Panc1 (cell line): ENCODE data around the gene SHISAL1. TPM values are rescaled to one million over a fixed set of nuclear protein-coding genes. Genes with fewer than 3 reads are reported as not detected.

ENCODE experiments used
- ATAC-seq: fragments of 200-7000 bp; cut with Tn5 transposase; 2 replicates; pipeline ENCODE4 v1.9.1; 2020; ENCODE audit warnings: mild to moderate bottlenecking, moderate library complexity
- BruUV-seq: library from RNA; stranded (reverse); fragments of 400-500 nt; replicated peaks from 2 replicates; lab custom pipeline; 2021; lab: Mats Ljungman, UMichigan
- CTCF ChIA-PET: fragments of 300-600 bp; sonication (Branson Sonifier 250); formaldehyde crosslinking; loops from one replicate; lab custom pipeline; 2022; ENCODE audit warnings: antibody characterized with exemption; lab: Charles Lee
- POLR2A ChIA-PET: fragments of 300-600 bp; sonication (Branson Sonifier 250); formaldehyde crosslinking; loops from one replicate; lab custom pipeline; 2022; ENCODE audit warnings: antibody characterized with exemption; lab: Charles Lee
- DNase-seq: peaks from one replicate; pipeline ENCODE4 v3.0.0-alpha.2; 2010; ENCODE audit warnings: low read depth, low spot score
- H3K27ac ChIP-seq: 2 replicates; pipeline ENCODE4 v1.5.1; 2011; ENCODE audit warnings: mild to moderate bottlenecking, low read length, inconsistent platforms
- H3K27me3 ChIP-seq: fragments of 200-500 bp; sonication (Bioruptor generic); 2 replicates; pipeline ENCODE4 v1.6.0; 2014; ENCODE audit warnings: low read length, inconsistent platforms; ENCODE audit not compliant: control insufficient read depth, insufficient read depth
- H3K36me3 ChIP-seq: fragments of 200-500 bp; sonication (Bioruptor generic); 2 replicates; pipeline ENCODE4 v1.5.1; 2014; ENCODE audit warnings: inconsistent platforms, mild to moderate bottlenecking, low read length, moderate library complexity; ENCODE audit not compliant: control insufficient read depth, insufficient read depth
- H3K4me1 ChIP-seq: 2 replicates; pipeline ENCODE4 v1.5.1; 2011; ENCODE audit warnings: inconsistent platforms, mild to moderate bottlenecking, low read length, moderate library complexity; ENCODE audit not compliant: control insufficient read depth, insufficient read depth
- H3K4me3 ChIP-seq, 2 experiments: 2 replicates each; pipeline ENCODE4 v1.5.1; 2011 to 2012; ENCODE audit warnings: low read depth in 2 of 2, low read length in 2 of 2, mild to moderate bottlenecking in 2 of 2, inconsistent platforms in 1 of 2, moderate library complexity in 1 of 2
- H3K9me3 ChIP-seq: fragments of 200-500 bp; sonication (Bioruptor generic); 2 replicates; pipeline ENCODE4 v1.5.1; 2014; ENCODE audit warnings: low read depth, mild to moderate bottlenecking, inconsistent platforms, low read length, moderate library complexity; ENCODE audit not compliant: control insufficient read depth, insufficient read depth
- CTCF ChIP-seq: fragments of 450-650 bp; IDR thresholded peaks from 2 replicates; pipeline ENCODE4 v1.5.1; 2017; ENCODE audit warnings: mild to moderate bottlenecking
- POLR2AphosphoS5 ChIP-seq: IDR thresholded peaks from 2 replicates; pipeline ENCODE4 v1.6.1; 2012; ENCODE audit warnings: mild to moderate bottlenecking, low read depth, low read length, moderate library complexity
- REST ChIP-seq, 2 experiments: IDR thresholded peaks; 2 replicates each; pipeline ENCODE4 v1.6.1; 2011 to 2012; ENCODE audit warnings: low read depth in 2 of 2, control low read depth in 1 of 2, low read length in 1 of 2, mild to moderate bottlenecking in 1 of 2, moderate library complexity in 1 of 2; ENCODE audit not compliant: insufficient read depth in 1 of 2
- SIN3A ChIP-seq: IDR thresholded peaks from 2 replicates; pipeline ENCODE4 v1.6.1; 2012; ENCODE audit warnings: low read depth, mild to moderate bottlenecking, low read length, moderate library complexity, borderline replicate concordance; ENCODE audit not compliant: insufficient read depth
- TCF7L2 ChIP-seq: IDR thresholded peaks from 2 replicates; pipeline ENCODE4 v1.6.1; 2011; ENCODE audit warnings: mild to moderate bottlenecking, low read depth, low read length, inconsistent platforms
- in situ Hi-C: cut with HindIII; loops from 2 replicates; pipeline ENCODE4 v1.10.0; 2016; ENCODE audit warnings: low sequenced_read_pairs, low pct_unique_long_range_greater_than_20kb
- intact Hi-C: fragments of 100-400 bp; cut with micrococcal nuclease; formaldehyde crosslinking; loops from one replicate; pipeline ENCODE4 v1.10.0; 2022; ENCODE audit not compliant: unreplicated experiment
- total RNA-seq: library from RNA; stranded (reverse); gene quantifications from one replicate; pipeline ENCODE4 v1.2.1, GENCODE V29; 2021; ENCODE audit not compliant: unreplicated experiment

SHISAL1 gene
- total RNA-seq, 1 experiment from 2014 or later: 1.2 TPM

- ATAC-seq (no peak), DNase-seq (no peak)
- ChIA-PET POLR2A (no interaction called here), CTCF (no interaction called here)
- BruUV-seq: no TSS peak
- no peaks in the 10 kb centered on the region for H3K9me3 ChIP-seq
- no peaks in the 10 kb centered on the region; the same call in none of the 2 replicates for H3K4me1 ChIP-seq
- TF ChIP-seq TCF7L2: no peak
- TF ChIP-seq CTCF: no peak
- TF ChIP-seq REST (IDR thresholded peaks at IDR 0.05; ENCODE audit: insufficient read depth in 1 of 2, low read depth in 2 of 2, low read length in 1 of 2): no peak
- no peak for TF ChIP-seq SIN3A
- no peak for TF ChIP-seq POLR2AphosphoS5
- peaks cover 3% of the 10 kb centered on the region; the same call in 1 of the 2 replicates for H3K27me3 ChIP-seq
- H3K36me3 ChIP-seq: no peaks in the 10 kb centered on the region
- intact Hi-C loops: no loop called here
- H3K27ac ChIP-seq: no peak overlapping the region
- no peak overlapping the region for H3K4me3 ChIP-seq
- in situ Hi-C loops: no loop called here
These were observed 21.3 kb upstream of the SHISAL1 start for GRCh38 chr22:44333847-44334635.

- no peaks in the 10 kb centered on the region for H3K36me3 ChIP-seq
- no peak overlapping the region for H3K27ac ChIP-seq
- BruUV-seq: no TSS peak
- no peaks in the 10 kb centered on the region; the same call in none of the 2 replicates for H3K4me1 ChIP-seq
- POLR2A ChIA-PET: no interaction called here
- ATAC-seq: no peak
- CTCF ChIA-PET: interaction anchor here (0.6 kb wide), 1 partner anchor 151 kb away, joined by 3 read pairs; no protein-coding TSS in a partner anchor
- no peaks in the 10 kb centered on the region for H3K9me3 ChIP-seq
- intact Hi-C loops (no loop called here), in situ Hi-C loops (no loop called here)
- H3K27me3 ChIP-seq: peaks cover 3% of the 10 kb centered on the region; the same call in 1 of the 2 replicates
- TF ChIP-seq TCF7L2 (no peak), REST (IDR thresholded peaks at IDR 0.05; ENCODE audit: insufficient read depth in 1 of 2, low read depth in 2 of 2, low read length in 1 of 2) (no peak), POLR2AphosphoS5 (no peak), SIN3A (no peak), CTCF (no peak)
- no peak for DNase-seq
- no peak overlapping the region for H3K4me3 ChIP-seq
These were observed 20.2 kb upstream of the SHISAL1 start for GRCh38 chr22:44332946-44333345.
